ENCODE results near the gene CD38.

DNA sequence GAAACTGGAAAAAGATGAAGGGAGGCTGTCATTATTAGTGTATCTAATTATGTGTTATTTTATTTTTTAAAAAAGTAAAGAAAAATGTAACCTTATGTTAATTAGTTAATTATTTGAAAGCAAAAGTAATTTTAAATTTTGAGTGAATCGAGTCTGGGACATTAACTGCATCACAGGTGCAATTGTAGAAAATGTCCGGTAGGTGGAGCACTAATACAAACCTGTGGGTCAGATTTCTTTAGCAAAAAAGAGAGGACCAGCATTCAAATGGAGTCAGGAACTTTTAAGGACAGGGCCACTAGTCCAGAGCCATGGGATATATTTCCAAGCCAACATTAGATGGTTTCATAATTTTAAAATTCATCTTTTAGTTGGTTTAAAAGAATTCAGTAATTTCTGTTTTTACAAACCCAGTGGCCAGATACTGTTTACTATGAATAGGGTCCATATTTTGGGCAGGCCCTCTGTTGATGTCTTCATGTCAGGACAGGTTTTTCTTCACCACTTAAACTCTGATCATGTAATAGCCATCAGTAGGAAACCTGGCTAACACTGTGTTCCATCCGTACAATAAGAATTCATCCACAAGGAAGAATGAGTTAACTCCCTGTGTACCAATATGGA lies 48.1 kb upstream of the CD38 start:
- TF ChIP-seq, protein P1, sequence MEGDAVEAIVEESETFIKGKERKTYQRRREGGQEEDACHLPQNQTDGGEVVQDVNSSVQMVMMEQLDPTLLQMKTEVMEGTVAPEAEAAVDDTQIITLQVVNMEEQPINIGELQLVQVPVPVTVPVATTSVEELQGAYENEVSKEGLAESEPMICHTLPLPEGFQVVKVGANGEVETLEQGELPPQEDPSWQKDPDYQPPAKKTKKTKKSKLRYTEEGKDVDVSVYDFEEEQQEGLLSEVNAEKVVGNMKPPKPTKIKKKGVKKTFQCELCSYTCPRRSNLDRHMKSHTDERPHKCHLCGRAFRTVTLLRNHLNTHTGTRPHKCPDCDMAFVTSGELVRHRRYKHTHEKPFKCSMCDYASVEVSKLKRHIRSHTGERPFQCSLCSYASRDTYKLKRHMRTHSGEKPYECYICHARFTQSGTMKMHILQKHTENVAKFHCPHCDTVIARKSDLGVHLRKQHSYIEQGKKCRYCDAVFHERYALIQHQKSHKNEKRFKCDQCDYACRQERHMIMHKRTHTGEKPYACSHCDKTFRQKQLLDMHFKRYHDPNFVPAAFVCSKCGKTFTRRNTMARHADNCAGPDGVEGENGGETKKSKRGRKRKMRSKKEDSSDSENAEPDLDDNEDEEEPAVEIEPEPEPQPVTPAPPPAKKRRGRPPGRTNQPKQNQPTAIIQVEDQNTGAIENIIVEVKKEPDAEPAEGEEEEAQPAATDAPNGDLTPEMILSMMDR (IDR thresholded peaks at IDR 0.05), result peak; percentile 70 to 88 (median 80)
- TF ChIP-seq POLR2A (IDR thresholded peaks at IDR 0.05), result no peak
- no peak for TF ChIP-seq EP300 (IDR thresholded peaks at IDR 0.05)

All from tibial nerve (tissue), 4 donors.